Muscle layer of duodenum (tissue), 2 donors: ENCODE results near the gene TUBGCP4.

Experiments used
- H3K27ac ChIP-seq: one replicate; pipeline ENCODE4 v1.7.0; 2013; ENCODE audit warnings: mild to moderate bottlenecking, low read length
- H3K27me3 ChIP-seq: one replicate; pipeline ENCODE4 v1.7.0; 2013; ENCODE audit warnings: low read depth, mild to moderate bottlenecking, control low read depth, low read length
- H3K36me3 ChIP-seq, 2 donors: one replicate each; pipeline ENCODE4 v1.7.0; 2013; ENCODE audit warnings: low read length in 2 of 2, control low read depth in 1 of 2, mild to moderate bottlenecking in 1 of 2; ENCODE audit not compliant: insufficient read depth in 2 of 2, control insufficient read depth in 1 of 2
- H3K4me1 ChIP-seq, 2 donors: one replicate each; pipeline ENCODE4 v1.7.0; 2013; ENCODE audit warnings: low read length in 2 of 2, mild to moderate bottlenecking in 2 of 2, control low read depth in 1 of 2, moderate library complexity in 1 of 2; ENCODE audit not compliant: insufficient read depth in 2 of 2, control insufficient read depth in 1 of 2
- H3K4me3 ChIP-seq, 2 donors: one replicate each; pipeline ENCODE4 v1.7.0; 2013; ENCODE audit warnings: low read length in 2 of 2, low read depth in 1 of 2, mild to moderate bottlenecking in 1 of 2
- H3K9me3 ChIP-seq, 2 donors: one replicate each; pipeline ENCODE4 v1.7.0; 2013; ENCODE audit warnings: low read length in 2 of 2, control low read depth in 1 of 2, mild to moderate bottlenecking in 1 of 2; ENCODE audit not compliant: control insufficient read depth in 1 of 2
- donor health status: healthy.

TUBGCP4 gene, protein sequence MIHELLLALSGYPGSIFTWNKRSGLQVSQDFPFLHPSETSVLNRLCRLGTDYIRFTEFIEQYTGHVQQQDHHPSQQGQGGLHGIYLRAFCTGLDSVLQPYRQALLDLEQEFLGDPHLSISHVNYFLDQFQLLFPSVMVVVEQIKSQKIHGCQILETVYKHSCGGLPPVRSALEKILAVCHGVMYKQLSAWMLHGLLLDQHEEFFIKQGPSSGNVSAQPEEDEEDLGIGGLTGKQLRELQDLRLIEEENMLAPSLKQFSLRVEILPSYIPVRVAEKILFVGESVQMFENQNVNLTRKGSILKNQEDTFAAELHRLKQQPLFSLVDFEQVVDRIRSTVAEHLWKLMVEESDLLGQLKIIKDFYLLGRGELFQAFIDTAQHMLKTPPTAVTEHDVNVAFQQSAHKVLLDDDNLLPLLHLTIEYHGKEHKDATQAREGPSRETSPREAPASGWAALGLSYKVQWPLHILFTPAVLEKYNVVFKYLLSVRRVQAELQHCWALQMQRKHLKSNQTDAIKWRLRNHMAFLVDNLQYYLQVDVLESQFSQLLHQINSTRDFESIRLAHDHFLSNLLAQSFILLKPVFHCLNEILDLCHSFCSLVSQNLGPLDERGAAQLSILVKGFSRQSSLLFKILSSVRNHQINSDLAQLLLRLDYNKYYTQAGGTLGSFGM

DNA sequence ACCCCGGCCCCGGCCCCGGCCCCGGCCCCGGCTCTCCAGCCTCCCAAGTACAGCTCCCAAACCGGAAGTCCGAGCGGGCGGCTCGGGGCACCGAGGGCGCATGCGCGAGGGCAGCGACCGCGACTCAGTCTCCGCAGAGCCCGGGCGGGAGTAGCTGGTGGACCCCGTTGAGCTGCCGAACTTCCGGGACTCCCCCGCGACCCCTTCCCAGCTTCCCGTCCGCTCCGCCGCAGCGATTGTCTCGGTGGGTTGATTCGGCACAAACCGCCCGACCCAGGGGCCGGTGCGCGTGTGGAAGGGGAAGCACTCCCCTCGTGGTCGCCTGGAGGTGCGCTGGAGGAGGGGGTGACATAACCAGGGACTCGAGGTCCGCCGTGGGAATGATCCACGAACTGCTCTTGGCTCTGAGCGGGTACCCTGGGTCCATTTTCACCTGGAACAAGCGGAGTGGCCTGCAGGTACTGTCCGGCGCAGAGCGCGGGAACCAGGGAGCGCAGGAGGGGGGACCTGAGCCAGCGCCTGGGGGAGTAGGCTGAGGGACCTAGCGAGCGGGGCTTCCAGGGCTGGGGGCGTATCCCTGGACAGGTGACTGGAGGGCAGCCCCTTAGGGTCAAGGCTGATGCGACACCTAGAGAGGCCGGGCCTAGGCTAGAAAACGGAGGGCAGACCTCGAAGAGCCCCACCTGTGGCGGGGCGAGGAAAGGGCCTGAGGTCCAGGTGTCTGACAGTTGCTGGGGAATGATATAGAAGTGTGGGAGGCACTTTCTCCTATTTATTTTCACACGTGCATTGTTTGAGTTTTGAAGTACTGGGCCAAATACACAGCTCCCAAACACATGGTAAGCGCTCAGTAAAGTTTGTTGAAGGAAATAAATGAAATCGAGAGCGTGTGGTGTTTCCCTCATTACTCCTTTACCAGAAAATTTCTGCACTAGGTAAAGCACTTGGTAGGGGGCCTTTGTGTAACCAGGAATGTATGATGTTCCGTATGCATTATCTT is at the start of gene TUBGCP4, which contains the start of gene ZSCAN29:
TSS of gene TUBGCP4 (plus strand) at position 127 of the 1,000 bp plus-strand sequence. CDS start at position 381, 254 bp downstream.
TSS of gene ZSCAN29 (minus strand) at position 69 of the 1,000 bp plus-strand sequence. CDS start 1,130 bp downstream, outside the sequence.
- H3K4me3 ChIP-seq, result peak within 1 kb of the TSS; percentile 82 to 90
- H3K36me3 ChIP-seq, result peaks cover 12 to 15% of the 10 kb centered on the region in 2 donors
- no peaks in the 10 kb centered on the region for H3K27me3 ChIP-seq
- no peaks in the 10 kb centered on the region for H3K9me3 ChIP-seq
- H3K27ac ChIP-seq, result peak within 1 kb of the TSS; percentile 2
- H3K4me1 ChIP-seq, result peaks cover 21 to 24% of the 10 kb centered on the region in 2 donors

DNA sequence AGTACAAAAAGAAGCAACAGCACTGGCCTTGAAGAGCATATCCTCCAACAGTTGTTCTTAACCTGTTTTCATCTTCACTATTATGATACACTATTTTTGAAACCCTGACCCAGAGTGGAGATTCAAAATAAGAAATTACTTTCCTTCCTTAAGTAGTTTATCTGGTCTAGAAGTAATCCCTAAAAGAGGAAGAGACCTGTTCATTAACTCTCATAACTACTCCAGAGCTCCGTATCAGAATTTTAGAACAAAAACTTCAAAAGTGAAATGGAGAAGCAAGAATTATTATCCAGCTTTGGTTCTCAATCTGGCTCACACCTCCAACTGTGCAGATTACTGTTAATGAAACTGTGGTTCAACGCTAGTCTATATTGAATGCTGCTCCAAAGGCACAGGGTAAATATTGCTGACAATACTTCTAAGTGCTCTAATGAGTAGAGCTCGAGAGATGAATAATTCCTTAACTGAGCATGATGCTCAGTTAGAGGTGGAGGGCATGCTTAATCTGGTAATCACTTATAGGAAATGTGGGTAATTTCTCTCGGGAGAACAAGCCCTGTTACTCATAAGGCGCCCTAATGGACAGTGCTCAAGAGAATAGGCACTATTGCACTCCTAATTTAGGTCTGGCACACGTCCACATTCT is 45.7 kb upstream of the TUBGCP4 start:
- no peaks in the 10 kb centered on the region for H3K9me3 ChIP-seq
- H3K4me1 ChIP-seq, result peaks cover 12 to 15% of the 10 kb centered on the region in 2 donors
- no peak overlapping the region for H3K27ac ChIP-seq
- no peaks in the 10 kb centered on the region for H3K27me3 ChIP-seq
- H3K4me3 ChIP-seq, result no peak overlapping the region
- H3K36me3 ChIP-seq, result peaks cover 0 to 5% of the 10 kb centered on the region in 2 donors

DNA sequence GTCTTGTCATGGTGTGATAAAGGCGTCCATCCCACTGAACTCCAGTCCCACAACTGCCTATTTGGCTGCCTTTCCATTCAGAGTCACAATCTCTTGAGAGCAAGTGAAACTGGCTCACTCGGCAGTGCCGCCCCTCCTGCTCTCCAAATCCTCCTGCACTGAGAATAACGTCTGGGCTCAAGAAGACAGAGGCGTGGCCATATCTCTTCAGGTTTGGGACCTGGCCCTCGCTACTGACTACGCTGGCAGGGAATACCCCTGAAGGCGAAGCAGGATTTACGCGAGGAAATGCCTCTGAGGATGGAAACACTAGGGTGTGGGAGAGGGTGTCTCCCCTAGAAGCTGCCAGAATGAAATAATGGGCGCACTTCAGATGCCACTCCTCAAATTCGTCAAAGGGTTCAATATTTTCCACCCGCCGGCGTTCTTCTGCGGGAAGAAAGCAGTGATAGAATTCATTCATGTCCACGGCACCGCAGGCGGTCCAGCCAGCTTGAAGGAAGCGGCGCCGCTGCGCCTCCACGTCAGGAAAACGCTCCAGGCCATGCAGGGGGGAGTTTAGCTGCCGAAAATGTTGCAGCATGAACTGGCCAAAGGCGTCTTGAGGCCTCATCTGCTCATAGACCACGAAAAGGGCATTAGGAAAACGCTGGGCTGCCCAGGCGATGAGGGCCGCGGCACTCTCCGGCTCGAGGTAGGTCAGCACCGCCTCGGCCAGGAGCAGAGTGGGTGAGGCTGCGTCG is 41.5 kb upstream of the TUBGCP4 start:
- no peaks in the 10 kb centered on the region for H3K9me3 ChIP-seq
- H3K4me3 ChIP-seq, result peak overlapping the region; percentile 81 to 91
- H3K27ac ChIP-seq, result peak overlapping the region; percentile 88
- H3K27me3 ChIP-seq, result no peaks in the 10 kb centered on the region
- H3K36me3 ChIP-seq, result peaks cover 0 to 5% of the 10 kb centered on the region in 2 donors
- H3K4me1 ChIP-seq, result peaks cover 12 to 15% of the 10 kb centered on the region in 2 donors

DNA sequence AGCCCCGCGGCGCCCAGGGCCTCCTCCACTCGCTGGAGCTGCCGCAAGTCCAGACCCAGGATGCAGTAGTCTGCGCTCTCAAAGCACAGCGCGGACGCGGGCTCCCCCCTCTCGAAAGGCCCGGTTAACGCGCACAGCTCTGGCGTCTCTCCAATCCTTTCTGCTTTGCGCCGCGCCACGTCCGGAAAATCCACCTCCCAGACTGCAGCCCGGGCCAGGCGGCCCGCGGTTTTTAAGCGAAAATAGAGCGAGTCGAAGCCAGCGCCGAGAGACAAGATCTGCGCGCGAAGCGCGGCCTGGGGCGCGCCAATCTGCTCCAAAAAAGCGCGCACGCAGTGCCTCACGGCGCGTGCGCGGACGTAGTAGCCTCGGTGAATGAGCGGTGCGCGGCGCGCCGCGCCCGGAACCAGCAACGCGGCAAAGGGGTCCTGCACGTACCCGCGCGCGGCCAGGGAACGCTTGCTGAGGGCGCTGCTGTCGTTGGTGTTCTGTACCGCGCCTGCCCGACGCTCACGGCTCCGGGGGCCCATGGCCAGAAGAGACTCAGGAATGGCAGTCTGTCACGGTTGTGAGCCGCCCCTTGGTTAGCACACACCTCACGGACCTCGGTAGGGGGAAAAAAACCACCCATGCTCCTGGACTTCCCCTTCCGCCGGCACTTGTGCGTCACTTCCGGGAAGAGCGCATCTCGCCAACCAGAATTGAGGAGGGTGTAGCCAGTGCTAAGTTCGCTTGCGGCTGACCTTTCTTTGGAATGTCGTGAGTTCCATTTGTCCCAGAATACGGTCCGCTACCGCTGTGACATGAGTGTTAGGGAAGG is 40.7 kb upstream of the TUBGCP4 start, which contains the start of gene LCMT2:
TSS of gene LCMT2 (minus strand) at position 614 of the 820 bp plus-strand sequence. CDS start at position 530, 84 bp downstream.
- peaks cover 0 to 5% of the 10 kb centered on the region in 2 donors for H3K36me3 ChIP-seq
- H3K4me3 ChIP-seq, result peak within 1 kb of the TSS; percentile 81 to 91
- peak within 1 kb of the TSS; percentile 88 for H3K27ac ChIP-seq
- H3K27me3 ChIP-seq, result no peaks in the 10 kb centered on the region
- no peaks in the 10 kb centered on the region for H3K9me3 ChIP-seq
- peaks cover 12 to 15% of the 10 kb centered on the region in 2 donors for H3K4me1 ChIP-seq

DNA sequence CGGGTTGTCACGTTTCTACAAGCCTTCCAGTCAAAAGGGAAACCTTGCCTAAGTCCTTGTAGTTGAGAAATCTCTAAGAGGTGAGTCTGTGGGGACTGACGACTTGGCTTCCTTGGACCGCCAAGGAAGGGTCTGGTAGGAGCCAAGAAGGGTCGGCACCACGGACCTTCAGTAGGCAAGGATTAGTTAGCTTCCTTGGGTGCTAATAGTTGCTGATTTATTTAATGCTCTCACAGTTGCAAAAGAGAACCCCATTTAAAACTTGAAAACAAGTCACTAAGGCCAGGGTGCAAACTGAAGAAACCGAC is 40.2 kb upstream of the TUBGCP4 start:
- peak overlapping the region; percentile 81 to 91 for H3K4me3 ChIP-seq
- H3K27me3 ChIP-seq, result no peaks in the 10 kb centered on the region
- H3K9me3 ChIP-seq, result no peaks in the 10 kb centered on the region
- peaks cover 12 to 15% of the 10 kb centered on the region in 2 donors for H3K4me1 ChIP-seq
- peaks cover under 1 to 5% of the 10 kb centered on the region in 2 donors for H3K36me3 ChIP-seq
- H3K27ac ChIP-seq, result peak overlapping the region; percentile 88

DNA sequence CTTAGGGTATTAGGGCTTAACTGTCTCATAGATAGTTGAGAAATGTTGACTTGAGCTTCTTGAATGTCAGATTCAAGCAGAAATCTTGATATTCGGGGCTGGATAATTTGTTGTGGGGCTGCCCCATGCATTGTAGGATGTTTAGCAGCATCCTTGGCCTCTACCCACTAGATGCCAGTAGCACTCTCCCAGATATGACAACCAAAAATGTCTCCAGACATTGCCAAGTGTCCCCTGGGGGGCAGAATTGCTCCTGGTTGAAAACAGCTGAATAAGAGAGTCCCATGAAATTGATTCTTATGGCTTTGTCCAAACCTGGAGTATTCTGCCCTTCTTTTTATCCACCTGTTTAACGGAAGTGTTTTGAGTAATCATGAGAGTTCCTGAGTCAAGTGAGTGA is 24.6 kb upstream of the TUBGCP4 start:
- Histone ChIP-seq H3K36me3 (peaks cover 13 to 36% of the 10 kb centered on the region in 2 donors), H3K4me1 (no peaks in the 10 kb centered on the region), H3K4me3 (no peak overlapping the region)

DNA sequence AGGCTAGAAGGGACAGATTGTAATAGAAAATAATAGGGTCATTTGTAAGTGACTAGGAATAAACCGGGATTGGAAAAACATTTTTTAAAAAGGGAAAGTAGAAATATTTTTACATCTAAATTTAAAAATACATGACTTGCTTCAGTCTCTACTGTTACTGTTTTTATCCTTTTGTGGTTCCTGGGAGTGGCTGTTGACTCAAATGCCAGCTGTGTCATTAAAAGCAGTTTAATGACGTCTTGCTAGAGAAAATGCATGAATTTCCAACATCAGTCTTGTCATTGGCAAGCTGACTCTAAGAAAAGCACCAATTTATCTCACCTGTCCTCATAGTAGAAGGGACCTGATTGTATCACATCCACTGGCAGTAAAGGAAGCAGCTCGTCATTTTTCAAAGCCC is 23.8 kb upstream of the TUBGCP4 start:
- no peaks in the 10 kb centered on the region for H3K9me3 ChIP-seq
- no peak overlapping the region for H3K4me3 ChIP-seq
- no peak overlapping the region for H3K27ac ChIP-seq
- no peaks in the 10 kb centered on the region for H3K4me1 ChIP-seq
- peaks cover 20 to 36% of the 10 kb centered on the region in 2 donors for H3K36me3 ChIP-seq
- H3K27me3 ChIP-seq, result no peaks in the 10 kb centered on the region

More for the DNA sequence above, 24.6 kb upstream of the TUBGCP4 start:
- Histone ChIP-seq H3K9me3 (no peaks in the 10 kb centered on the region), H3K27me3 (no peaks in the 10 kb centered on the region), H3K27ac (no peak overlapping the region)

DNA sequence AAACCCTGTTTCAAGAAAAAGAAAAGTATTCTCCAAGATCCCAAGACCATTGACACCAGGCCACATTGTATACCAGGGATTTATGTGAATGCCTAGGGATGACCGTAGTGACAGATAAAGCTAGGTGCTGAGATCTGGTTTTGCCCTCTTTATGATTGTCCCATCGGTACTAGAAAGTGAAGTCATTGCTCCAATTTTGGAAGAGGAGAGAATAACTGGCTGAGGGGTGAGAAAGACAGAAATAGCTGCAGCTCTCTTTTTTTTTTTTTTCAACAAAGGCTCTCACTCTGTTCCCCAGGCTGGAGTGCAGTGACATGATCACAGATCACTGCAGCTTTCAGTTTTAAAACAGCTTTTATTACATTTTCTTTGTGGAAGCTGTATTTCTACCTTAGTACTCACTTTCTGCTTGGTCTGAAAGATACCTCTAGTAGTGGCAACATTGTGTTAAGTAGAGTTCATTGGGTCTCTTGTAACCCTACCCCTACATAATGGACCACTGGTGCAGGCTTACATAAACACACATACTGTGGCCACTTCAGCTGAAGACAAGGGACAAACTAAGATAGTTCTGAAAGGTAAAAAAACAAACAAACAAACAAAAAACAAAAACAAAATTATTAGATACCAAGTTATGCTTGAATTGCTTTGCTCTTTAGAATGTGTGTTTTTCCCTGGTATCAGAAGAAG is 18.1 kb upstream of the TUBGCP4 start:
- H3K9me3 ChIP-seq, result no peaks in the 10 kb centered on the region
- H3K27me3 ChIP-seq, result no peaks in the 10 kb centered on the region
- no peak overlapping the region for H3K27ac ChIP-seq
- no peaks in the 10 kb centered on the region for H3K4me1 ChIP-seq
- H3K36me3 ChIP-seq, result peaks cover 20 to 27% of the 10 kb centered on the region in 2 donors
- no peak overlapping the region for H3K4me3 ChIP-seq

DNA sequence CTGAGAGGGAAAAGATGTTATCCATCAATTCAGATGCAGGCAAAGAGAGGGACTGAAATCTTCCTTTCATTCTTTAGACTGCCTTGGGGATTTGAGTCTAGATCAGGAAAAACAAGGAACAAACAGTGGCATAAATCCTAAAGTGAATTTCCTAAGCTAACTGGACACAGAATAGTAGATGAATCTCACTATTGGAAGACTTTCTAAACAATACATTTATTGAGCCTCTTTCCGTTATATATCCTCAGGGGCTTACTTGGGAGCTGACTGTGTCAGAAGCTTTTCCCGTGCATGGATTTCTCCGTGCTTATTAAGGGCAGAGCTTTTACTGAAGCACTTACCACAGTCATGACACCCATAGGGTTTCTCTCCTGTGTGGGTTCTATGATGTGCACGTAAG is 10.1 kb upstream of the TUBGCP4 start:
- Histone ChIP-seq H3K4me3 (peak overlapping the region; percentile 27 to 39), H3K27me3 (no peaks in the 10 kb centered on the region), H3K4me1 (no peaks in the 10 kb centered on the region), H3K36me3 (peaks cover 42 to 78% of the 10 kb centered on the region in 2 donors), H3K27ac (no peak overlapping the region), H3K9me3 (peaks cover 39 to 41% of the 10 kb centered on the region in 2 donors)
